Keratinocyte (primary cell): ENCODE results near the gene DMAC1.

Source experiments
- CTCF ChIP-seq, 3 experiments: IDR thresholded peaks in 1 of 3; conservative IDR thresholded peaks in 1 of 3; optimal IDR thresholded peaks in 1 of 3; 2 replicates in 2 of 3; 3 replicates in 1 of 3; pipeline versions ENCODE3 to v1.5.1; 2011; ENCODE audit warnings: low read length in 3 of 3, mild to moderate bottlenecking in 3 of 3, moderate library complexity in 2 of 3, control low read depth in 1 of 3, inconsistent platforms in 1 of 3; ENCODE audit not compliant: insufficient read depth in 2 of 3; ENCODE audit errors: extremely low read depth in 1 of 3
- EZH2 ChIP-seq: IDR thresholded peaks from one replicate; pipeline ENCODE4 v1.6.1; 2012; ENCODE audit warnings: inconsistent platforms, mild to moderate bottlenecking, low read length, moderate library complexity

- TF ChIP-seq CTCF (optimal IDR thresholded peaks at IDR 0.05 in 1 of 3, IDR thresholded peaks at IDR 0.05 in 1 of 3, conservative IDR thresholded peaks at IDR 0.05 in 1 of 3; ENCODE audit: extremely low read depth in 1 of 3, insufficient read depth in 2 of 3, low read length in 3 of 3) (no peak), EZH2 (no peak)
Measured at GRCh38 chr9:7777771-7778170, 21.8 kb downstream of the DMAC1 start.
